ENCODE data around the gene TNKS2.

TNKS2 gene

GRCh38 chr10:91908337-91909116 is 110.3 kb downstream of the TNKS2 start:
- TF ChIP-seq CTCF (IDR thresholded peaks at IDR 0.05): peak; percentile 73

GRCh38 chr10:91909117-91909677 is 111.0 kb downstream of the TNKS2 start, which contains the start of gene FGFBP3:
Gene FGFBP3, minus strand, starts transcription at chr10:91909486. Its CDS starts 517 bp downstream, at chr10:91908969.
- TF ChIP-seq CTCF (IDR thresholded peaks at IDR 0.05): peak; percentile 17; the same call in 1 of the 2 replicates

GRCh38 chr10:91910467-91910866 is 112.2 kb downstream of the TNKS2 start:
- no peak for TF ChIP-seq CTCF (IDR thresholded peaks at IDR 0.05)
